DMS53 treated with DMSO at 0.1 percent for 48 hours (cell line): ENCODE data around the gene USP7.
"Not testable (repeated sequence)": the region's sequence is repeated elsewhere in the genome, so short reads cannot be mapped to it uniquely, and the experiment has no call there.

ENCODE experiments used
- DNase-seq: peaks from one replicate; lab custom pipeline; 2025; ENCODE audit not compliant: unreplicated experiment; lab: John Stamatoyannopoulos, UW

The USP7 gene

GRCh38 chr16:8925455-8925854 is 38.3 kb downstream of the USP7 start:
- no peak for DNase-seq

GRCh38 chr16:8924214-8924613 is 39.5 kb downstream of the USP7 start:
- no peak for DNase-seq

- DNase-seq = no peak
These were observed 40.5 kb downstream of the USP7 start for GRCh38 chr16:8923199-8923598.

- no peak for DNase-seq
These were observed 42.2 kb downstream of the USP7 start for GRCh38 chr16:8921347-8921984.

- DNase-seq = no peak
These were observed 42.9 kb downstream of the USP7 start for GRCh38 chr16:8920645-8921346.

- no peak for DNase-seq
These were observed 43.7 kb downstream of the USP7 start for GRCh38 chr16:8919934-8920462.

GRCh38 chr16:8919089-8919933 is 44.4 kb downstream of the USP7 start:
- no peak for DNase-seq

GRCh38 chr16:8917336-8917735 is 46.4 kb downstream of the USP7 start:
- DNase-seq = not testable (repeated sequence)

GRCh38 chr16:8916541-8917225 is 47.0 kb downstream of the USP7 start:
- no peak for DNase-seq

GRCh38 chr16:8915722-8916301 is 47.9 kb downstream of the USP7 start:
- no peak for DNase-seq

- DNase-seq = no peak
These were observed 49.6 kb downstream of the USP7 start for GRCh38 chr16:8914098-8914497.

GRCh38 chr16:8912793-8913192 is 50.9 kb downstream of the USP7 start:
- DNase-seq = no peak

- DNase-seq = no peak
These were observed 52.9 kb downstream of the USP7 start for GRCh38 chr16:8910811-8911210.

- no peak for DNase-seq
These were observed 54.8 kb downstream of the USP7 start for GRCh38 chr16:8908810-8909468.

- DNase-seq = no peak
These were observed 56.6 kb downstream of the USP7 start for GRCh38 chr16:8907096-8907495.

- DNase-seq = no peak
These were observed 57.7 kb downstream of the USP7 start for GRCh38 chr16:8905795-8906591.

- peak; percentile 2 for DNase-seq
These were observed 58.4 kb downstream of the USP7 start for GRCh38 chr16:8905168-8905762.

- DNase-seq = no peak
These were observed 59.7 kb downstream of the USP7 start for GRCh38 chr16:8904018-8904430.

- DNase-seq = no peak
These were observed 60.7 kb downstream of the USP7 start for GRCh38 chr16:8903004-8903403.
